ENCODE data around the gene PCDHGA8. TPM values are rescaled to one million over a fixed set of nuclear protein-coding genes. Genes with fewer than 3 reads are reported as not detected.
"Not testable (repeated sequence)": the region's sequence is repeated elsewhere in the genome, so short reads cannot be mapped to it uniquely, and the experiment has no call there.

The PCDHGA8 gene
- total RNA-seq, 4 donors from 2014 or later = 0.59 to 9.0 (median 5.1) TPM

DNA sequence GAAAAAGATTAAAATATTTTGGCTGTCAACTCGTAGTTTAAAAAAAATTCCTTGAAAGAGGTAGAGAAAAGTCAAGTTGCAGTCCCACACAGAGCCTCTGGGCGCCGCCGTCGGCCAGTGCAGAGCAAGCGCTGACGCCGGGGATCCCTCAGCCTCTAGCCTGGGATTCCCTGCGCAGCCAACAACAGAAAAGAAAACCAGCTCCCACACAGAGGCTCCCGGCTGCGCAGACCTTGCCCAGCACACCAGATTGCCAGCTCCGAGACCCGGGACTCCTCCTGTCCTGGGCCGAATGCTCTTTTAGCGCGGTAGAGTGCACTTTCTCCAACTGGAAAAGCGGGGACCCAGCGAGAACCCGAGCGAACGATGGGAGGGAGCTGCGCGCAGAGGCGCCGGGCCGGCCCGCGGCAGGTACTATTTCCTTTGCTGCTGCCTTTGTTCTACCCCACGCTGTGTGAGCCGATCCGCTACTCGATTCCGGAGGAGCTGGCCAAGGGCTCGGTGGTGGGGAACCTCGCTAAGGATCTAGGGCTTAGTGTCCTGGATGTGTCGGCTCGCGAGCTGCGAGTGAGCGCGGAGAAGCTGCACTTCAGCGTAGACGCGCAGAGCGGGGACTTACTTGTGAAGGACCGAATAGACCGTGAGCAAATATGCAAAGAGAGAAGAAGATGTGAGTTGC is 25.2 kb downstream of the PCDHGA8 start, which contains the start of gene PCDHGB7:
Gene PCDHGB7 (plus strand): TSS at position 184 of the 679 bp plus-strand sequence. CDS start 183 bp downstream, at position 367.
- intact Hi-C loops (cut with DNase I; ENCODE audit: low total_unique reads) = not testable (repeated sequence)
- peaks cover 6 to 97% of the 10 kb centered on the region in 2 donors for H3K9me3 ChIP-seq
- peak within 1 kb of the TSS in 1 of 2 donors; percentile 44 for H3K27ac ChIP-seq

GRCh38 chr5:141419074-141419880 is 26.8 kb downstream of the PCDHGA8 start:
- H3K27ac ChIP-seq = no peak overlapping the region
- H3K27me3 ChIP-seq = no peaks in the 10 kb centered on the region
- no peak for TF ChIP-seq POLR2A (IDR thresholded peaks at IDR 0.05)
- TF ChIP-seq CTCF (IDR thresholded peaks at IDR 0.05) = no peak
- H3K4me3 ChIP-seq = no peak overlapping the region
- H3K4me1 ChIP-seq = no peaks in the 10 kb centered on the region
- no peak for DNase-seq
- intact Hi-C loops (cut with DNase I; ENCODE audit: low total_unique reads) = no loop called here
- H3K36me3 ChIP-seq = no peaks in the 10 kb centered on the region
- peaks cover 0 to 96% of the 10 kb centered on the region in 2 donors for H3K9me3 ChIP-seq

More for the DNA sequence above, 25.2 kb downstream of the PCDHGA8 start, which contains the start of gene PCDHGB7:
- not testable (repeated sequence) for H3K27me3 ChIP-seq, H3K4me1 ChIP-seq, H3K36me3 ChIP-seq
- peak within 1 kb of the TSS; percentile 2 to 32 for H3K4me3 ChIP-seq
- TF ChIP-seq CTCF (IDR thresholded peaks at IDR 0.05) = peak; percentile 30 to 59 (median 44)
- DNase-seq = peak; percentile 54 to 61

DNA sequence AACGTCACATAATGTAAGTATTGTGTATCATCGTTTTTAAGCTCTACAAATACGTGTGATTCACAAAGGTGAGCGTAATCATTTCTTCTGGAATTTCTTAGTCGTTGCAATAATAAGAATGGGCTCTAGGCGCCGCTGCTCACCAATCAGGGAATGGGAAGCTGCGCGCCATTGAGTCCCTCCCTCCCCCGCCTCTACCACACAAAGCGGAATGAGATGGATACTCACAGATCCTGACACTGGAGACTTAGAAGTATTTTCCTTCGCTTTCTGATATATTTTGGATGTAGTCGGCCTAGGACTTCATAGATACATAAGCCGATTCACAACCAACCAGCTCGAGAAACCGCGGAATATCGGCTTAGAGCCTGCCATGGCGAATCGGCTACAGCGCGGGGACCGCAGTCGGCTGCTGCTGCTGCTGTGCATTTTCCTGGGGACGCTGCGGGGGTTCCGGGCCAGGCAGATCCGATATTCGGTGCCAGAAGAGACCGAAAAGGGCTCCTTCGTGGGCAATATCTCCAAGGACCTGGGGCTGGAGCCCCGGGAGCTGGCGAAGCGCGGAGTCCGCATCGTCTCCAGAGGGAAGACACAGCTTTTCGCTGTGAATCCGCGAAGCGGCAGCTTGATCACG is 28.5 kb downstream of the PCDHGA8 start, which contains the start of gene PCDHGA11:
Gene PCDHGA11 (plus strand): TSS at position 197 of the 634 bp plus-strand sequence. CDS start 177 bp downstream, at position 374.
- intact Hi-C loops (cut with DNase I; ENCODE audit: low total_unique reads) = no loop called here
- TF ChIP-seq POLR2A (IDR thresholded peaks at IDR 0.05) = no peak
- TF ChIP-seq CTCF (IDR thresholded peaks at IDR 0.05) = no peak

GRCh38 chr5:141421489-141421855 is 29.0 kb downstream of the PCDHGA8 start:
- Histone ChIP-seq H3K36me3 (no peaks in the 10 kb centered on the region), H3K9me3 (peaks cover 0 to 98% of the 10 kb centered on the region in 2 donors), H3K4me3 (no peak overlapping the region), H3K27me3 (no peaks in the 10 kb centered on the region), H3K27ac (no peak overlapping the region), H3K4me1 (no peaks in the 10 kb centered on the region)
- TF ChIP-seq POLR2A (IDR thresholded peaks at IDR 0.05) (no peak), CTCF (IDR thresholded peaks at IDR 0.05) (no peak)
- intact Hi-C loops (cut with DNase I; ENCODE audit: low total_unique reads) = no loop called here
- no peak for DNase-seq

More for the DNA sequence above, 28.5 kb downstream of the PCDHGA8 start, which contains the start of gene PCDHGA11:
- no peak within 1 kb of the TSS for H3K27ac ChIP-seq
- H3K27me3 ChIP-seq = no peaks in the 10 kb centered on the region
- no peak within 1 kb of the TSS for H3K4me3 ChIP-seq
- no peak for DNase-seq
- no peaks in the 10 kb centered on the region for H3K4me1 ChIP-seq
- H3K9me3 ChIP-seq = peaks cover 0 to 98% of the 10 kb centered on the region in 2 donors
- H3K36me3 ChIP-seq = no peaks in the 10 kb centered on the region

Data from uterus (tissue), 4 donors.